GM18873 (cell line): ENCODE data around the gene TMEM44.
"Not testable (repeated sequence)": the region's sequence is repeated elsewhere in the genome, so short reads cannot be mapped to it uniquely, and the experiment has no call there.

Experiments used
- ATAC-seq: cut with Tn5 transposase; IDR thresholded peaks from one replicate; pipeline ENCODE4 v1.9.1; 2021; ENCODE audit warnings: mild to moderate bottlenecking, moderate library complexity, moderate number of reproducible peaks; ENCODE audit not compliant: unreplicated experiment, low FRiP score

TMEM44 gene

DNA sequence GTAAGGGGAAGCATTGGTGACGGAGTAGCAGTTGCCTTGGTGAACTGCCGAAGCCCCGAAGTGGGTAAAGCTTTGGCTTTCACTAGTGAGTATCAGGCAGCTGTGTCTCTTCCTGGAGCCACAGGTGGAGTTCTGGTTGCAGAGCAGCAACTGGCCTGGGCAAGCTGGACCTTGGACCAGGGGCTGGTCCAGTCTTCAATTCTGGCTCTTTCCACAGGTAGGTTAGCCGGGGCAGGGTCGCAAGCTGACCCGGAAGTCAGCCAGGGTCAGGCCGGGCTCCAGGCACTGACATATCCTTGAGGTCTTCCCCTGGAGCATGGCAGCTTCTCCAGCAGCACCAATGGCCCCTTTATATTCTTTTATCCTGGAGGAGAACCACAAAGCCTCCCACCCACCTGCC, 73.2 kb downstream of the TMEM44 start:
- ATAC-seq: no peak

DNA sequence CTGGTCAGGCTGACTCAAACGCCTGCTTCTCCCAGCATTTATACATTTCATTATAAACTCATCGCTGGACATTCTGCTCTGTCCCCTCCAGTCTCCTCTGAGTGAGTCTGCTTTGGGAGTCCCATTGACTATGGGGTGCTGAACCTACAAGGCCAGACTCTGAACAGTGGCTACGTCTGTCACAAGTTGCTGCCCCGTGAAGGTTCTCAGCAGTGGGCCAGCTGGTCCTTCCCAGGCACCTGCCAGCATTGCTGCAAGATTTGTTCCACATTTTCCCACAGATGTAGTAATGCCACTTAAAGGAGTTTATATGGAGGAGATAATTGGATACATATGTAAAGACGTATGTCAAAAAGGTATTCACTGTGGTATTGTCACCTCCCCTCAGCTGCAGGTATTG, 73.7 kb downstream of the TMEM44 start:
- no peak for ATAC-seq

- ATAC-seq: no peak
Observed at GRCh38 chr3:194556086-194557056, 76.8 kb downstream of the TMEM44 start.

- no peak for ATAC-seq
Observed at GRCh38 chr3:194555175-194556062, 77.8 kb downstream of the TMEM44 start.

DNA sequence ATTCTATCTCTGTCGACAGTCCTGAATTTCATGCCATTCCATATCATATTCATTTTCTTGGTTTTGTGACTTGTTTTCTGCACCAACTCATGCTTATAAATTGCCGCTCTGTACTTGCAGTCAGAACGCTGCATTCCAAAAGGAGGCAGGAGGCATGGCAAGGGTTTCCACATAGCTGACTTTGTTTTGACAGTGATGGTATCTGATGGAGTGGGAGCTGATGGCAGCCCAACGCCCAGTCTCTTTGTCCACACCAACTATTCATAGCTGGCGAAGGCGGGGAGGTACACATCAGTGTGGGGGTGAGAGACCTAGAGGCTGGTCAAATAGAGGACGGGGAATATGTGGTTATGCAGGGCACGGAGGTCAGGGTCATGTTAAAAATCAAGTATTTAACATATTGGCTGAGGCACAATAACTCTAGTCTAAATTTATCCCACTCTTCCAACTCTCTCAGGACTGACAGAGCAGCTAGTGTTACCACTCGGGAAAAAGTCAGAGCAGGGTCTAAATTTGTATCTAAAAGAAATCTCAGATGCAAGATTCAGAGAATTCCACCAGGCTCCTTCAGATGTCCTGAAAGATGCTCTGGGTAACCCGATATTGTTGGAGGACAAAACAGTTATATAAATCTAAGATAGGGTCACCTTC, 78.6 kb downstream of the TMEM44 start:
- ATAC-seq: no peak

- no peak for ATAC-seq
Observed at GRCh38 chr3:194552327-194552949, 80.8 kb downstream of the TMEM44 start.

GRCh38 chr3:194549853-194550252, 83.4 kb downstream of the TMEM44 start:
- ATAC-seq: no peak

DNA sequence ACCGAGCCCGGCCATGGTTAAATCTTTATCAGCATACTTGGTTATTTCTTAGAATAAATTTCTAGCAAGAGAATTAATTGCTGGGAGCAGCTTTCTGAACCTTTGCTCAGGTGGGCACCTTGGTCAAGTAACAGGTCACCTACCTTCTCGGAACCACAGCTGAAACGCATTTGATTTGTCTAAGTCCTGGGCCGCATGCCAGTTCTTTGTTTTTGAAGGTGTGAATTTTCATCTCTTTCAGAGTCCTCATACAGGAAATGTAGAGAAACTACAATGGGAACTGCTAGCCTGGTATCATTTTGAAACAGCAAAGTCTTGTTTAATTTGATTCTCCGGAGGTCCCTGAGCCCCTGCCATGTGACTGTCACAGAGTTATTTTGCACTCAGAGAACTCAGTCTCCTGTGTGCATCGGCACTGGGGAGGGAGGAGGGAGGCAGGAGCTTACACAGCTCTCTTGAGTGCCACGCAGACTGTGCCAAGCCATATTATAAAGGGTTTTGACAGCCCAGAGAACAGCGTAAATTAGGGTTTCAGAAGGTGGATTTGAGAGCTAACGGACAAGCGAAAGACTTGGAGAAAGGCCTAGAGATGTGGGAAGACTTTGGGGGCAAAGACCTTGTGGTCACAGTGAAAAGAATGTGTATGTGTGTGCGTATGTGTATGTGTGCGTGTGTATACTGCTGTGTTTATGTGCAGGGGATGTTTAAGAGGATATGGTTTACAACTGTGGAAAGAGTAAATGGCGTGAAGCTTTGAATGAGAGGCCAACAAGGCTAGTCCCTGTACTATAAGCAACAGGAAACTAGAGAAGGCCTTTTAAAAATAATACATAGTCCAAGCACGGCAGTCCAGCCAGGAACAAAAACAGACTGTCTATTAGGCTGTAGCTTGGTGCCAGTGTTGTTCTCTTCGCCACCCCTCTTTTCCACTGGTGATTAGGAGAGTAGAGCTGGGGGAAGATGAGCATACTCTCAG, 84.6 kb downstream of the TMEM44 start:
- ATAC-seq: no peak

DNA sequence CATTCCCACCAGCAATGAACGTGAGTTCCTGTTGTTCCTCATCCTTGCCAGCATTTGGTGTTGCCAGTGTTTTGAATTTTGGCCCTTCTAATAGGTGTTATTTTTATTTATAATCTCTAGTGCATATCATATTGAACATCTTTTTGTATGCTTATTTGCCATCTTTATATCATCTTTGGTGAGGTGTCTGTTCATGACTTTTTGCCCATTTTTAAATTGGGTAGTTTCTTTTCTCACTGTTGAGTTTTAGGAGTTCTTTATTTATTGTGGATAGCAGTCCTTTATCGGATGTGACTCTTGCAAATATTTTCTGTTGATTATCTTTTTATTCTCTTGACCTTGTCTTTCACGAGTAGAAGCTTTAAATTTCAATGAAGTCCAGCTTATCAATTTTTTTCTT, 86.2 kb downstream of the TMEM44 start:
- ATAC-seq: no peak

GRCh38 chr3:194545538-194545937, 87.7 kb downstream of the TMEM44 start:
- not testable (repeated sequence) for ATAC-seq

- no peak for ATAC-seq
Observed at GRCh38 chr3:194543550-194543949, 89.7 kb downstream of the TMEM44 start.

GRCh38 chr3:194541483-194541882, 91.7 kb downstream of the TMEM44 start:
- ATAC-seq: no peak

- ATAC-seq: no peak
Observed at GRCh38 chr3:194540274-194540905, 92.8 kb downstream of the TMEM44 start.

DNA sequence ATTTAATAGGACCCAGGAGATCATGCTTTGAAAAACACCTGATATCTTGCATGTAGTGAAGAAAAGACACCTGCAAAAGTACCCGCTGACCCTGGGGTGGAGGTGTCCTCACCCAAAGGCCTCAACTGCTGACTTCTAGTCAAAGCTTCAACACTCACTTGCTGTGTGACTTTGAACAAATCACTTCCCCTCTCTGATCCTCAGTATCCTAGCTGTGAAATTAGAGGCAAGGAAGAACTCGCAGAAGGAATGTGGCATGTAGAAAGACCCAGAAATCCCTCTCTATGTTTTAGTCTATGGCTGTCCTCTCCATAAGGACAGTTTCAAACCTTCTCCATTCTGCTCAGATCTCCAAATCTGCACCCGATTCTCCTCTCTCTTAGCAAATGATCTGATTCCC, 93.7 kb downstream of the TMEM44 start:
- ATAC-seq: no peak

DNA sequence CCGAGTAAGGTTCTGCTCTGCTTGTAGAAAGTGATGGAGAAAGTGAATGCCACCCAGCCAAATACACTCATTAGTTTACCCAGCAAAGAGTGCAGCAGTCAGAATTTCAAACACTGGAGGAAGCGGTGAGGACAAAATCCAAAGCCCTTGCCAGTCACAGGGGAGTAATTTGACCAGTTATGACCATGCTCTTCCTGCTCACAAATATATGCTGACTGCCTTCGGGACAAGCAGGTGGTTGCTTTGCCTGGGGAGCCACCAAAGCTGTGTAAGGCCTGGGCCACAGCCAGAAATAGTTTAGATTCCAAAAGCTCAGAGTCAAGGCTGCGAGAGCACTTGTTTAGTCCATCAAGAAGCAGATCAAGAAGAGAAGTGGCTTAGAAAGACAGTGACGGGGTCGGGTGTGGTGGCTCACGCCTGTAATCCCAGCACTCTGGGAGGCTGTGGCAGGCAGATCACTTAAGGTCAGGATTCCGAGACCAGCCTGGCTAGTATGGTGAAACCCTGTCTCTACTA, 95.4 kb downstream of the TMEM44 start:
- ATAC-seq: no peak
